HEK293 (cell line): ENCODE data around the gene CRABP2.

Source experiments
- CTCF ChIA-PET: fragments of 350-600 bp; formaldehyde crosslinking; extraction: SDS; loops from one replicate; lab custom pipeline; 2021; ENCODE audit warnings: antibody characterized with exemption; lab: Yijun Ruan, JAX
- POLR2A ChIA-PET: fragments of 300-600 bp; formaldehyde crosslinking; extraction: SDS; loops from one replicate; lab custom pipeline; 2020; ENCODE audit warnings: antibody characterized with exemption, inconsistent platforms; lab: Yijun Ruan, JAX
- H3K27ac ChIP-seq: fragments of 200-500 bp; sonication (Bioruptor generic); 2 replicates; pipeline ENCODE4 v1.5.1; 2014; ENCODE audit warnings: low read depth, low read length, control low read depth, inconsistent platforms; ENCODE audit errors: extremely low read depth
- H3K36me3 ChIP-seq, 2 experiments: fragments of 200-500 bp in 1 of 2; sonication (Bioruptor generic) in 1 of 2; 1 replicate in 1 of 2; 2 replicates in 1 of 2; pipeline ENCODE4 v1.5.1; 2014 to 2017; ENCODE audit warnings: inconsistent platforms in 2 of 2, low read length in 2 of 2; ENCODE audit not compliant: control insufficient read depth in 2 of 2, insufficient read depth in 1 of 2
- H3K4me1 ChIP-seq: fragments of 200-500 bp; sonication (Bioruptor generic); 2 replicates; pipeline ENCODE4 v1.5.1; 2014; ENCODE audit warnings: mild to moderate bottlenecking, low read length, inconsistent platforms; ENCODE audit not compliant: control insufficient read depth, insufficient read depth
- H3K4me3 ChIP-seq: 2 replicates; pipeline ENCODE4 v1.5.1; 2011; ENCODE audit warnings: low read depth, mild to moderate bottlenecking, control low read depth, low read length, moderate library complexity
- H3K9me3 ChIP-seq: fragments of 200-500 bp; sonication (Bioruptor generic); 2 replicates; pipeline ENCODE4 v1.5.1; 2014; ENCODE audit warnings: low read depth, low read length, inconsistent platforms; ENCODE audit not compliant: control insufficient read depth, insufficient read depth
- GLIS1 ChIP-seq: fragments of 450-650 bp; formaldehyde crosslinking; IDR thresholded peaks from 2 replicates; pipeline ENCODE4 v1.5.1; 2016; ENCODE audit warnings: missing biosample characterization, missing genetic modification characterization
- KLF7 ChIP-seq: fragments of 450-650 bp; formaldehyde crosslinking; IDR thresholded peaks from 2 replicates; pipeline ENCODE4 v1.5.1; 2016; ENCODE audit warnings: missing biosample characterization, missing genetic modification characterization, borderline replicate concordance
- SP7 ChIP-seq: fragments of 450-650 bp; formaldehyde crosslinking; IDR thresholded peaks from 2 replicates; pipeline ENCODE4 v1.5.1; 2016; ENCODE audit warnings: missing biosample characterization, missing genetic modification characterization
- TSHZ1 ChIP-seq: fragments of 450-650 bp; formaldehyde crosslinking; IDR thresholded peaks from 2 replicates; pipeline ENCODE4 v1.5.1; 2016; ENCODE audit warnings: missing biosample characterization, missing genetic modification characterization, borderline replicate concordance
- ZBTB10 ChIP-seq: fragments of 450-650 bp; formaldehyde crosslinking; IDR thresholded peaks from 2 replicates; pipeline ENCODE4 v1.5.1; 2016; ENCODE audit warnings: missing biosample characterization, missing genetic modification characterization
- ZFP69B ChIP-seq: fragments of 450-650 bp; formaldehyde crosslinking; IDR thresholded peaks from 2 replicates; pipeline ENCODE4 v1.5.1; 2016; ENCODE audit warnings: missing biosample characterization, missing genetic modification characterization
- ZIC2 ChIP-seq: fragments of 450-650 bp; formaldehyde crosslinking; IDR thresholded peaks from 2 replicates; pipeline ENCODE4 v1.5.1; 2016; ENCODE audit warnings: missing biosample characterization, missing genetic modification characterization
- ZNF2 ChIP-seq: fragments of 450-650 bp; formaldehyde crosslinking; IDR thresholded peaks from 2 replicates; pipeline ENCODE4 v1.5.1; 2016; ENCODE audit warnings: missing biosample characterization, missing genetic modification characterization
- ZNF24 ChIP-seq: fragments of 450-650 bp; formaldehyde crosslinking; IDR thresholded peaks from 2 replicates; pipeline ENCODE4 v1.5.1; 2016; ENCODE audit warnings: missing biosample characterization, missing genetic modification characterization
- ZNF335 ChIP-seq: fragments of 450-650 bp; formaldehyde crosslinking; conservative IDR thresholded peaks from 2 replicates; pipeline ENCODE4 v1.5.1; 2016; ENCODE audit warnings: missing biosample characterization, missing genetic modification characterization
- ZNF362 ChIP-seq: fragments of 450-650 bp; formaldehyde crosslinking; IDR thresholded peaks from 2 replicates; pipeline ENCODE4 v1.5.1; 2016; ENCODE audit warnings: missing biosample characterization, missing genetic modification characterization
- ZNF394 ChIP-seq: fragments of 450-650 bp; formaldehyde crosslinking; IDR thresholded peaks from 2 replicates; pipeline ENCODE4 v1.5.1; 2016; ENCODE audit warnings: missing biosample characterization, missing genetic modification characterization, mild to moderate bottlenecking, moderate library complexity, borderline replicate concordance
- ZNF404 ChIP-seq: fragments of 450-650 bp; formaldehyde crosslinking; IDR thresholded peaks from 2 replicates; pipeline ENCODE4 v1.5.1; 2017; ENCODE audit warnings: missing biosample characterization, missing genetic modification characterization
- ZNF423 ChIP-seq: fragments of 450-650 bp; formaldehyde crosslinking; IDR thresholded peaks from 2 replicates; pipeline ENCODE4 v1.5.1; 2016; ENCODE audit warnings: missing biosample characterization, missing genetic modification characterization
- ZNF501 ChIP-seq: fragments of 450-650 bp; formaldehyde crosslinking; IDR thresholded peaks from 2 replicates; pipeline ENCODE4 v1.5.1; 2016; ENCODE audit warnings: missing biosample characterization, missing genetic modification characterization
- ZNF548 ChIP-seq: fragments of 450-650 bp; formaldehyde crosslinking; IDR thresholded peaks from 2 replicates; pipeline ENCODE4 v1.5.1; 2016; ENCODE audit warnings: missing biosample characterization, missing genetic modification characterization
- ZNF560 ChIP-seq: fragments of 450-650 bp; formaldehyde crosslinking; IDR thresholded peaks from 2 replicates; pipeline ENCODE4 v1.5.1; 2017; ENCODE audit warnings: missing biosample characterization, missing genetic modification characterization, borderline replicate concordance
- ZNF629 ChIP-seq: fragments of 450-650 bp; formaldehyde crosslinking; IDR thresholded peaks from 2 replicates; pipeline ENCODE4 v1.5.1; 2017; ENCODE audit warnings: missing biosample characterization, missing genetic modification characterization
- ZNF654 ChIP-seq: fragments of 450-650 bp; formaldehyde crosslinking; IDR thresholded peaks from 2 replicates; pipeline ENCODE4 v1.5.1; 2016; ENCODE audit warnings: low read depth, missing biosample characterization, missing genetic modification characterization
- ZNF658 ChIP-seq: fragments of 450-650 bp; formaldehyde crosslinking; IDR thresholded peaks from 2 replicates; pipeline ENCODE4; 2016; ENCODE audit warnings: missing biosample characterization, missing genetic modification characterization
- ZNF660 ChIP-seq: fragments of 450-650 bp; IDR thresholded peaks from 2 replicates; pipeline ENCODE4 v1.5.1; 2018; ENCODE audit warnings: missing biosample characterization, mild to moderate bottlenecking, missing genetic modification characterization
- ZNF777 ChIP-seq: fragments of 450-650 bp; formaldehyde crosslinking; IDR thresholded peaks from 2 replicates; pipeline ENCODE4 v1.5.1; 2017; ENCODE audit warnings: missing biosample characterization, missing genetic modification characterization, borderline replicate concordance
- ZNF837 ChIP-seq: fragments of 450-650 bp; formaldehyde crosslinking; IDR thresholded peaks from 2 replicates; pipeline ENCODE4 v1.5.1; 2016; ENCODE audit warnings: missing biosample characterization, missing genetic modification characterization
- ZSCAN4 ChIP-seq: fragments of 450-650 bp; formaldehyde crosslinking; IDR thresholded peaks from 2 replicates; pipeline ENCODE4 v1.5.1; 2017; ENCODE audit warnings: missing biosample characterization, missing genetic modification characterization
- ZSCAN5A ChIP-seq: fragments of 450-650 bp; formaldehyde crosslinking; IDR thresholded peaks from 2 replicates; pipeline ENCODE4 v1.5.1; 2016; ENCODE audit warnings: missing biosample characterization, missing genetic modification characterization

CRABP2 gene

GRCh38 chr1:156677616-156678596, 27.5 kb downstream of the CRABP2 start:
- Histone ChIP-seq H3K4me3 (no peak overlapping the region), H3K27ac (no peak overlapping the region), H3K4me1 (no peaks in the 10 kb centered on the region), H3K9me3 (no peaks in the 10 kb centered on the region), H3K36me3 (peaks cover 0 to 11% of the 10 kb centered on the region in 2 experiments; a peak in 1 of 3 replicates)
- ChIA-PET CTCF (interaction anchor here (0.6 to 21.1 kb wide), 35 partner anchors 13 to 1540 kb away, joined by 3 to 564 read pairs (median 4); partner anchors contain the start of genes BCAN, CRABP2, HAPLN2 and ISG20L2), POLR2A (interaction anchor here (0.5 to 2.2 kb wide), 4 partner anchors 13 to 145 kb away, joined by 3 to 20 read pairs (median 10); partner anchors contain the start of genes ISG20L2 and METTL25B)
- TF ChIP-seq ZSCAN5A (tag by site-specific recombination): peak; percentile 56; the same call in 1 of the 2 replicates
- 0 out of 2 replicates have a peak, but pooled peaks have one; percentile 18 for TF ChIP-seq ZNF24 (tag by site-specific recombination)
- TF ChIP-seq ZFP69B (tag by site-specific recombination): peak; percentile 24; the same call in 1 of the 2 replicates
- TF ChIP-seq ZNF2 (tag by site-specific recombination): peak; percentile 56; the same call in 1 of the 2 replicates
- peak; percentile 60; the same call in 1 of the 2 replicates for TF ChIP-seq GLIS1
- TF ChIP-seq ZNF501 (tag by site-specific recombination): no peak
- 0 out of 2 replicates have a peak, but pooled peaks have one; percentile 24 for TF ChIP-seq ZNF423 (tag by site-specific recombination)
- TF ChIP-seq ZNF548 (tag by site-specific recombination): no peak
- 0 out of 2 replicates have a peak, but pooled peaks have one; percentile 4 for TF ChIP-seq KLF7
- TF ChIP-seq ZSCAN4 (tag by site-specific recombination): peak; percentile 90
- no peak for TF ChIP-seq ZNF394 (tag by site-specific recombination)
- no peak for TF ChIP-seq ZNF362 (tag by site-specific recombination)
- TF ChIP-seq ZNF654 (tag by site-specific recombination): peak; percentile 86
- TF ChIP-seq ZNF658: no peak
- peak; percentile 85 for TF ChIP-seq ZBTB10
- TF ChIP-seq ZNF660: peak; percentile 17; the same call in 1 of the 2 replicates
- TF ChIP-seq ZNF560 (tag by site-specific recombination): no peak
- TF ChIP-seq ZNF404: no peak
- TF ChIP-seq ZIC2 (tag by site-specific recombination): peak; percentile 38; the same call in 1 of the 2 replicates
- TF ChIP-seq ZNF777 (tag by site-specific recombination): no peak
- 0 out of 2 replicates have a peak, but pooled peaks have one; percentile 26 for TF ChIP-seq TSHZ1 (tag by site-specific recombination)
- TF ChIP-seq ZNF629: peak; percentile 33; the same call in 1 of the 2 replicates
- peak; percentile 64 for TF ChIP-seq ZNF335 (tag by site-specific recombination)
- TF ChIP-seq ZNF837 (tag by site-specific recombination): no peak
- TF ChIP-seq SP7 (tag by site-specific recombination): peak; percentile 65
